A673 (cell line): ENCODE measurements around the gene CFAP92.

Source experiments
- EZH2 ChIP-seq: fragments of 200-600 bp; sonication (generic); IDR thresholded peaks from 2 replicates; pipeline ENCODE4 v1.6.1; 2017; ENCODE audit warnings: borderline replicate concordance, low read depth, mild to moderate bottlenecking, mixed read lengths, antibody characterized with exemption, low read length; ENCODE audit not compliant: poor library complexity, severe bottlenecking
- TF ChIP-seq, protein P1 (sequence below): fragments of 300-800, 200-600 bp; sonication (generic); conservative IDR thresholded peaks from 2 replicates; pipeline ENCODE4 v1.5.1; 2017; ENCODE audit warnings: low read depth, mild to moderate bottlenecking, antibody characterized with exemption, low read length, moderate library complexity, mixed read lengths

DNA sequence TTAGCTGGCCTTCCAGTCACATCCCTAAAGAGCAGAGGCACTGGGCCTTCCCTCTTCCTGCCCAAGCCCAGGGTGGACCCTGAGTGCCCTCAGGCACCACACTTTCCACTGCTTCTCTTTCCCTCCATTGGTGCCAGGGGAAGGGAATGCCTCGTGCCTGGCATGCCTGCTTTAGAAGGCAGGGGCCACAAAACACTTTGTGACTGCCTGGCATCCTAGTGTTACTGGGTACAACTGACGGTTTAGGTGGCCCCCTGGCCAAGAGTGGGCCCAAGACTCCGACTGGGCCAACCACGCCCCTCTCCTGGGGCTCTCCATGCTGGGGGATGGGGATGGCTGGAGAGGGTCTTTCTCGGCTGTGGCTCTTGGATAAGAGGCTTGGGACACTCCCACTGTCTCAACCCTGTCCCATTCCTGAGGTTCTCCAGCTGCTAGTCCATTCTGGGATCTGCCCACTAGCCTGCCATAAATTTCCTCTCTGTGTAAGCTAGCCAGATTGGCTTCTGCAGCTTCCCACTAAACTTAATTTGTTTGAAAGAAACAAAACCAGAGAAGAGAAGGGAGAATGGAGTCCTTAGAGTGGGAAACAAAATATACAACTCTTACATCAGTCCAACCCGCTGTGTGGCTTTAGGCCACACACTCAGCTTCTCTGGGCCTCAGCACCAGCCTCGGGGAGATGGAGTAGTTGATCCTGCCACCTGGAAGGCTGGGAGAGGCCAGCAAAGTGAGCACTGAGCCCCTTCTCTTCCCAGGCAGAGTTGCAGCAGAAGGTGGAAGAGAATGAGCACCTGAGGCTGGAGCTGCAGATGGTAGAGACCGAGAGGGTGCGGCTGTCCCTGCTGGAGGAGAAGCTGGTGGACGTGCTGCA is 42.6 kb upstream of the CFAP92 start:
- TF ChIP-seq, protein P1, sequence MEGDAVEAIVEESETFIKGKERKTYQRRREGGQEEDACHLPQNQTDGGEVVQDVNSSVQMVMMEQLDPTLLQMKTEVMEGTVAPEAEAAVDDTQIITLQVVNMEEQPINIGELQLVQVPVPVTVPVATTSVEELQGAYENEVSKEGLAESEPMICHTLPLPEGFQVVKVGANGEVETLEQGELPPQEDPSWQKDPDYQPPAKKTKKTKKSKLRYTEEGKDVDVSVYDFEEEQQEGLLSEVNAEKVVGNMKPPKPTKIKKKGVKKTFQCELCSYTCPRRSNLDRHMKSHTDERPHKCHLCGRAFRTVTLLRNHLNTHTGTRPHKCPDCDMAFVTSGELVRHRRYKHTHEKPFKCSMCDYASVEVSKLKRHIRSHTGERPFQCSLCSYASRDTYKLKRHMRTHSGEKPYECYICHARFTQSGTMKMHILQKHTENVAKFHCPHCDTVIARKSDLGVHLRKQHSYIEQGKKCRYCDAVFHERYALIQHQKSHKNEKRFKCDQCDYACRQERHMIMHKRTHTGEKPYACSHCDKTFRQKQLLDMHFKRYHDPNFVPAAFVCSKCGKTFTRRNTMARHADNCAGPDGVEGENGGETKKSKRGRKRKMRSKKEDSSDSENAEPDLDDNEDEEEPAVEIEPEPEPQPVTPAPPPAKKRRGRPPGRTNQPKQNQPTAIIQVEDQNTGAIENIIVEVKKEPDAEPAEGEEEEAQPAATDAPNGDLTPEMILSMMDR: no peak
- no peak for TF ChIP-seq EZH2
